T-helper 2 cell treated with Interferon-gamma antibody and Interleukin-4, amounts not matched to agents 100 ng/mL and 5 ng/mL, for 36 hours (primary cell): ENCODE data around the gene RNF13. TPM values are rescaled to one million over a fixed set of nuclear protein-coding genes. Genes with fewer than 3 reads are reported as not detected.
"Not testable (repeated sequence)": the region's sequence is repeated elsewhere in the genome, so short reads cannot be mapped to it uniquely, and the experiment has no call there.

Experiments used
- intact Hi-C: fragments of 100-400 bp; cut with micrococcal nuclease; formaldehyde crosslinking; loops from one replicate; pipeline ENCODE4 v1.15.1; 2023
- total RNA-seq: library from RNA; stranded (reverse); gene quantifications from 2 replicates; pipeline ENCODE4 v1.2.3, GENCODE V29; 2022

The RNF13 gene
- total RNA-seq, 1 donor from 2014 or later, result 41.2 TPM

- intact Hi-C loops, result no loop called here
Observed at GRCh38 chr3:149949181-149949580, 136.2 kb downstream of the RNF13 start.

- intact Hi-C loops, result no loop called here
Observed at GRCh38 chr3:149954812-149955211, 141.8 kb downstream of the RNF13 start.

GRCh38 chr3:149955449-149955848 is 142.4 kb downstream of the RNF13 start:
- intact Hi-C loops, result no loop called here

GRCh38 chr3:149957361-149958125 is 144.5 kb downstream of the RNF13 start:
- intact Hi-C loops, result no loop called here

- intact Hi-C loops, result no loop called here
Observed at GRCh38 chr3:149958171-149958796, 145.3 kb downstream of the RNF13 start.

- intact Hi-C loops, result no loop called here
Observed at GRCh38 chr3:149959443-149959842, 146.4 kb downstream of the RNF13 start.

GRCh38 chr3:149963485-149963884 is 150.5 kb downstream of the RNF13 start:
- intact Hi-C loops, result no loop called here

GRCh38 chr3:149964291-149964690 is 151.3 kb downstream of the RNF13 start:
- intact Hi-C loops, result no loop called here

GRCh38 chr3:149965278-149965677 is 152.3 kb downstream of the RNF13 start:
- intact Hi-C loops, result loop anchor here (5.0 kb wide), 2 partner anchors 447 to 532 kb away; no protein-coding TSS in a partner anchor

- intact Hi-C loops, result loop anchor here (1.0 to 5.0 kb wide), 4 partner anchors 217 to 530 kb away; no protein-coding TSS in a partner anchor
Observed at GRCh38 chr3:149967086-149967685, 154.2 kb downstream of the RNF13 start.

GRCh38 chr3:149968216-149968615 is 155.2 kb downstream of the RNF13 start:
- intact Hi-C loops, result loop anchor here (5.0 kb wide), 2 partner anchors 444 to 529 kb away; no protein-coding TSS in a partner anchor

- intact Hi-C loops, result loop anchor here (5.0 kb wide), 2 partner anchors 443 to 528 kb away; no protein-coding TSS in a partner anchor
Observed at GRCh38 chr3:149969110-149969939, 156.3 kb downstream of the RNF13 start.

- intact Hi-C loops, result loop anchor here (2.0 to 5.0 kb wide), 3 partner anchors 157 to 527 kb away; partner anchors contain the start of gene RNF13
Observed at GRCh38 chr3:149969940-149970715, 157.1 kb downstream of the RNF13 start.

GRCh38 chr3:149970716-149971402 is 157.8 kb downstream of the RNF13 start, which contains the start of gene PFN2:
Gene PFN2 (minus strand): TSS chr3:149970895. CDS start chr3:149970856, 39 bp downstream.
- intact Hi-C loops, result loop anchor here (2.0 kb wide), 1 partner anchor 158 kb away; the partner anchor contains the start of gene RNF13

GRCh38 chr3:149971403-149972075 is 158.5 kb downstream of the RNF13 start:
- intact Hi-C loops, result loop anchor here (2.0 kb wide), 1 partner anchor 159 kb away; the partner anchor contains the start of gene RNF13

GRCh38 chr3:149975919-149976318 is 162.9 kb downstream of the RNF13 start:
- intact Hi-C loops, result no loop called here

GRCh38 chr3:149977386-149977785 is 164.4 kb downstream of the RNF13 start:
- intact Hi-C loops, result no loop called here

GRCh38 chr3:149981979-149982378 is 169.0 kb downstream of the RNF13 start:
- intact Hi-C loops, result not testable (repeated sequence)

- intact Hi-C loops, result not testable (repeated sequence)
Observed at GRCh38 chr3:149983053-149983452, 170.0 kb downstream of the RNF13 start.
